Hepatocyte (in vitro differentiated cells): Measurements from ENCODE around the gene SCT.

Experiments
- EZH2 ChIP-seq: fragments of 200-600 bp; sonication (generic); IDR thresholded peaks from 2 replicates; pipeline ENCODE4 v1.6.1; 2016; ENCODE audit warnings: antibody characterized with exemption, mild to moderate bottlenecking, borderline replicate concordance
- TF ChIP-seq, protein P1 (sequence below): fragments of 200-600 bp; sonication (generic); IDR thresholded peaks from 2 replicates; pipeline ENCODE4 v1.5.1; 2016; ENCODE audit warnings: antibody characterized with exemption, mild to moderate bottlenecking; ENCODE audit not compliant: poor library complexity

DNA sequence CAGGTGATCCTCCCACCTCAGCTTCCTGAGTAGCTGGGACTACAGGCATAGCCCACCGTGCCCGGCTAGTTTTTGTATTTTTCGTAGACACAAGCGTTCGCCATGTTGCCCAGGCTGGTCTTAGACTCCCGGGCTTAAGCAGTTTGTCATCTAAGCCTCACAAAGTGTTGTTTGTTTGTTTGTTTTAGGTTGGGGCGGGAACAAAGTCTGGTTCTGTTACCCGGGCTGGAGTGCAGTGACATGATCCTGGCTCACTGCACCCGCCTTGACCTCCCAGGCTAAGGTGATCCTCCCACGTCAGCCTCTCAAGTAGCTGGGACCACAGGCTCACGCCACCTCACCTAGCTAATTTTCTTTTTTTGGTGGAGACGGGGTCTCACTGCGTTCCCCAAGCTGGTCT is 23.8 kb downstream of the SCT start:
- TF ChIP-seq, protein P1, sequence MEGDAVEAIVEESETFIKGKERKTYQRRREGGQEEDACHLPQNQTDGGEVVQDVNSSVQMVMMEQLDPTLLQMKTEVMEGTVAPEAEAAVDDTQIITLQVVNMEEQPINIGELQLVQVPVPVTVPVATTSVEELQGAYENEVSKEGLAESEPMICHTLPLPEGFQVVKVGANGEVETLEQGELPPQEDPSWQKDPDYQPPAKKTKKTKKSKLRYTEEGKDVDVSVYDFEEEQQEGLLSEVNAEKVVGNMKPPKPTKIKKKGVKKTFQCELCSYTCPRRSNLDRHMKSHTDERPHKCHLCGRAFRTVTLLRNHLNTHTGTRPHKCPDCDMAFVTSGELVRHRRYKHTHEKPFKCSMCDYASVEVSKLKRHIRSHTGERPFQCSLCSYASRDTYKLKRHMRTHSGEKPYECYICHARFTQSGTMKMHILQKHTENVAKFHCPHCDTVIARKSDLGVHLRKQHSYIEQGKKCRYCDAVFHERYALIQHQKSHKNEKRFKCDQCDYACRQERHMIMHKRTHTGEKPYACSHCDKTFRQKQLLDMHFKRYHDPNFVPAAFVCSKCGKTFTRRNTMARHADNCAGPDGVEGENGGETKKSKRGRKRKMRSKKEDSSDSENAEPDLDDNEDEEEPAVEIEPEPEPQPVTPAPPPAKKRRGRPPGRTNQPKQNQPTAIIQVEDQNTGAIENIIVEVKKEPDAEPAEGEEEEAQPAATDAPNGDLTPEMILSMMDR, result no peak
- no peak for TF ChIP-seq EZH2
